HG03025 (cell line): ENCODE data around the gene MDGA2.

Experiments used
- ATAC-seq: cut with Tn5 transposase; IDR thresholded peaks from one replicate; pipeline ENCODE4 v1.9.1; 2021; ENCODE audit warnings: mild to moderate bottlenecking, moderate library complexity; ENCODE audit not compliant: unreplicated experiment, low FRiP score

MDGA2 gene

GRCh38 chr14:47675466-47676314 lies at the start of gene MDGA2:
TSS of gene MDGA2 (minus strand) at chr14:47675605.
- no peak for ATAC-seq

GRCh38 chr14:47722929-47723693 lies 47.7 kb upstream of the MDGA2 start:
- no peak for ATAC-seq

GRCh38 chr14:47720281-47720680 lies 44.9 kb upstream of the MDGA2 start:
- no peak for ATAC-seq

- no peak for ATAC-seq
These were observed 39.9 kb upstream of the MDGA2 start for GRCh38 chr14:47715330-47715729.

- ATAC-seq = no peak
These were observed 35.2 kb upstream of the MDGA2 start for GRCh38 chr14:47710581-47710980.

GRCh38 chr14:47705683-47706082 lies 30.3 kb upstream of the MDGA2 start:
- no peak for ATAC-seq

GRCh38 chr14:47691829-47692228 lies 16.4 kb upstream of the MDGA2 start:
- no peak for ATAC-seq

- no peak for ATAC-seq
These were observed 3.6 kb upstream of the MDGA2 start for GRCh38 chr14:47678993-47679392.

GRCh38 chr14:47678157-47678556 lies 2.8 kb upstream of the MDGA2 start:
- no peak for ATAC-seq

- ATAC-seq = no peak
These were observed 861 bp upstream of the MDGA2 start for GRCh38 chr14:47676315-47676617.

GRCh38 chr14:47674543-47675465 lies 601 bp downstream of the MDGA2 start:
- no peak for ATAC-seq

- ATAC-seq = no peak
These were observed 1.3 kb downstream of the MDGA2 start for GRCh38 chr14:47674148-47674542.

- ATAC-seq = no peak
These were observed 9.9 kb downstream of the MDGA2 start for GRCh38 chr14:47665337-47666134.

GRCh38 chr14:47662466-47662865 lies 12.9 kb downstream of the MDGA2 start:
- no peak for ATAC-seq

GRCh38 chr14:47660158-47660557 lies 15.2 kb downstream of the MDGA2 start:
- no peak for ATAC-seq

GRCh38 chr14:47658041-47658440 lies 17.4 kb downstream of the MDGA2 start:
- ATAC-seq = no peak

- no peak for ATAC-seq
These were observed 18.3 kb downstream of the MDGA2 start for GRCh38 chr14:47657143-47657542.

- no peak for ATAC-seq
These were observed 24.1 kb downstream of the MDGA2 start for GRCh38 chr14:47651337-47651736.

GRCh38 chr14:47637753-47638152 lies 37.7 kb downstream of the MDGA2 start:
- ATAC-seq = no peak
